K562 (cell line): ENCODE measurements around the gene NR1H3.

Source experiments
- FOXK2 ChIP-seq, 2 experiments: fragments of 450-650 bp; IDR thresholded peaks in 1 of 2; conservative IDR thresholded peaks in 1 of 2; 2 replicates each; pipeline ENCODE4 v1.6.1; 2016; ENCODE audit warnings: low read depth in 2 of 2, mild to moderate bottlenecking in 1 of 2
- GATA2 ChIP-seq: sonication (generic); formaldehyde crosslinking; IDR thresholded peaks from 2 replicates; pipeline ENCODE4 v1.4.0; 2020; ENCODE audit warnings: mild to moderate bottlenecking, missing genetic modification reagents
- HDAC6 ChIP-seq: IDR thresholded peaks from 2 replicates; pipeline ENCODE4 v1.6.1; 2012; ENCODE audit warnings: low read depth, mild to moderate bottlenecking, control low read depth, inconsistent platforms, low read length, moderate library complexity
- MAX ChIP-seq: sonication (generic); formaldehyde crosslinking; IDR thresholded peaks from 2 replicates; pipeline ENCODE4 v1.9.0; 2022; ENCODE audit warnings: mild to moderate bottlenecking, missing genetic modification reagents
- NR2F6 ChIP-seq: fragments of 450-650 bp; formaldehyde crosslinking; IDR thresholded peaks from 2 replicates; pipeline ENCODE4 v1.4.0; 2020; ENCODE audit warnings: mild to moderate bottlenecking
- POLR2AphosphoS5 ChIP-seq: IDR thresholded peaks from 2 replicates; pipeline ENCODE4 v1.6.1; 2011; ENCODE audit warnings: mild to moderate bottlenecking, low read depth, low read length, moderate library complexity; ENCODE audit not compliant: control insufficient read depth, insufficient read depth
- ZNF146 ChIP-seq: IDR thresholded peaks from one replicate; pipeline ENCODE4 v1.6.1; 2018; ENCODE audit warnings: missing compliant biosample characterization; ENCODE audit not compliant: unreplicated experiment
- ZNF431 ChIP-seq: sonication (generic); formaldehyde crosslinking; IDR thresholded peaks from 2 replicates; pipeline ENCODE4 v1.8.0; 2022; ENCODE audit warnings: mild to moderate bottlenecking, missing genetic modification reagents
- ZNF449 ChIP-seq: fragments of 250-450 bp; sonication (Bioruptor Pico); IDR thresholded peaks from 2 replicates; pipeline ENCODE4 v1.8.0; 2022; ENCODE audit warnings: moderate library complexity, mild to moderate bottlenecking, inconsistent platforms
- ZSCAN29 ChIP-seq: fragments of 450-650 bp; IDR thresholded peaks from 2 replicates; pipeline ENCODE4 v1.6.1; 2017
- TF ChIP-seq, protein P1 (sequence below), 3 experiments: IDR thresholded peaks in 2 of 3; conservative IDR thresholded peaks in 1 of 3; 2 replicates each; pipeline ENCODE4 v1.5.1; 2011 to 2012; ENCODE audit warnings: low read length in 3 of 3, mild to moderate bottlenecking in 3 of 3, control low read depth in 2 of 3, improper control_type of control experiment in 1 of 3, inconsistent platforms in 1 of 3, low read depth in 1 of 3, mixed read lengths in 1 of 3, moderate library complexity in 1 of 3; ENCODE audit not compliant: insufficient read depth in 2 of 3
- TF ChIP-seq, protein P2 (sequence below): fragments of 250-450 bp; sonication (Bioruptor Pico); IDR thresholded peaks from 2 replicates; pipeline ENCODE4 v1.8.0; 2021; ENCODE audit warnings: moderate library complexity, mild to moderate bottlenecking, inconsistent platforms

DNA sequence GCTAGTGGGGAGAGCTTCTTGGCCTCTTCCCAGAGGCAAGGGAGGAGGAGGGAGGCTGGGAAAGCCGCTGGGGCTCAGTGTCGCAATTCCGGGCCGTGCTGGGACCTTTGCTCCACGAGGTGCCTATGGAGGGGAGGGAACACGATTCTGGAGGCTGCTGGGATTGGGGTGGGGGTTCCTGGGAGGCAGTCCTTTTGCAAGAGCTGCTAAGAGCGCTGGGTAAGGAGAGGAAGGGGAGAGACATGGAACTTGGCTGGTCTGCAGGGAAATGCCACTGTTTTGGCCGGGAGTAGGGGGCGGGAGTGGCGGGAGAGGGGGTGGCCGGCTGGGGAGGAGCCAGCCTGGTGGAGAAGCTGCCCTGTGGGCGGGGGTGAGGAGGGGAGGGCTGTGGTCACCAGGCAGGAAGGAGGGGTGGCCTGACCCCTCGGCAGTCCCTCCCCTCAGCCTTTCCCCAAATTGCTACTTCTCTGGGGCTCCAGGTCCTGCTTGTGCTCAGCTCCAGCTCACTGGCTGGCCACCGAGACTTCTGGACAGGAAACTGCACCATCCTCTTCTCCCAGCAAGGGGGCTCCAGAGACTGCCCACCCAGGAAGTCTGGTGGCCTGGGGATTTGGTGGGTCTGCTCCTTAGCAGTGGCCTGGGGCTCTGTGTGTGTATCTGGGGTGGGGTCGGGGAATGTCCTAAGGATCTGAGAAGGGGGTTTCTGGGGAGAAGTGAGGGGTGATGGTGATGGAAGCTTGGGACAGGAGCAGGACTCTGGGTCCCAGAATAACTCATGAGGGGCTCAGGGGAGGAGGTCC is at the start of gene NR1H3:
- TF ChIP-seq, protein P1, sequence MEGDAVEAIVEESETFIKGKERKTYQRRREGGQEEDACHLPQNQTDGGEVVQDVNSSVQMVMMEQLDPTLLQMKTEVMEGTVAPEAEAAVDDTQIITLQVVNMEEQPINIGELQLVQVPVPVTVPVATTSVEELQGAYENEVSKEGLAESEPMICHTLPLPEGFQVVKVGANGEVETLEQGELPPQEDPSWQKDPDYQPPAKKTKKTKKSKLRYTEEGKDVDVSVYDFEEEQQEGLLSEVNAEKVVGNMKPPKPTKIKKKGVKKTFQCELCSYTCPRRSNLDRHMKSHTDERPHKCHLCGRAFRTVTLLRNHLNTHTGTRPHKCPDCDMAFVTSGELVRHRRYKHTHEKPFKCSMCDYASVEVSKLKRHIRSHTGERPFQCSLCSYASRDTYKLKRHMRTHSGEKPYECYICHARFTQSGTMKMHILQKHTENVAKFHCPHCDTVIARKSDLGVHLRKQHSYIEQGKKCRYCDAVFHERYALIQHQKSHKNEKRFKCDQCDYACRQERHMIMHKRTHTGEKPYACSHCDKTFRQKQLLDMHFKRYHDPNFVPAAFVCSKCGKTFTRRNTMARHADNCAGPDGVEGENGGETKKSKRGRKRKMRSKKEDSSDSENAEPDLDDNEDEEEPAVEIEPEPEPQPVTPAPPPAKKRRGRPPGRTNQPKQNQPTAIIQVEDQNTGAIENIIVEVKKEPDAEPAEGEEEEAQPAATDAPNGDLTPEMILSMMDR (IDR thresholded peaks at IDR 0.05 in 2 of 3, conservative IDR thresholded peaks at IDR 0.05 in 1 of 3; ENCODE audit: insufficient read depth in 2 of 3, low read depth in 1 of 3, low read length in 3 of 3): peak; percentile 76 to 83 (median 83)
- no peak for TF ChIP-seq ZSCAN29
- no peak for TF ChIP-seq FOXK2 (conservative IDR thresholded peaks at IDR 0.05 in 1 of 2, IDR thresholded peaks at IDR 0.05 in 1 of 2; ENCODE audit: low read depth in 2 of 2)
- TF ChIP-seq ZNF146 (CRISPR knock-in tag): no peak
- TF ChIP-seq POLR2AphosphoS5: no peak
- TF ChIP-seq HDAC6: no peak
- TF ChIP-seq ZNF431 (CRISPR knock-in tag): no peak
- TF ChIP-seq NR2F6 (CRISPR knock-in tag): no peak
- TF ChIP-seq GATA2 (CRISPR knock-in tag): no peak
- TF ChIP-seq, protein P2, sequence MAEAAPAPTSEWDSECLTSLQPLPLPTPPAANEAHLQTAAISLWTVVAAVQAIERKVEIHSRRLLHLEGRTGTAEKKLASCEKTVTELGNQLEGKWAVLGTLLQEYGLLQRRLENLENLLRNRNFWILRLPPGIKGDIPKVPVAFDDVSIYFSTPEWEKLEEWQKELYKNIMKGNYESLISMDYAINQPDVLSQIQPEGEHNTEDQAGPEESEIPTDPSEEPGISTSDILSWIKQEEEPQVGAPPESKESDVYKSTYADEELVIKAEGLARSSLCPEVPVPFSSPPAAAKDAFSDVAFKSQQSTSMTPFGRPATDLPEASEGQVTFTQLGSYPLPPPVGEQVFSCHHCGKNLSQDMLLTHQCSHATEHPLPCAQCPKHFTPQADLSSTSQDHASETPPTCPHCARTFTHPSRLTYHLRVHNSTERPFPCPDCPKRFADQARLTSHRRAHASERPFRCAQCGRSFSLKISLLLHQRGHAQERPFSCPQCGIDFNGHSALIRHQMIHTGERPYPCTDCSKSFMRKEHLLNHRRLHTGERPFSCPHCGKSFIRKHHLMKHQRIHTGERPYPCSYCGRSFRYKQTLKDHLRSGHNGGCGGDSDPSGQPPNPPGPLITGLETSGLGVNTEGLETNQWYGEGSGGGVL (CRISPR knock-in tag): no peak
- 0 out of 2 replicates have a peak, but pooled peaks have one; percentile 51 for TF ChIP-seq MAX (CRISPR knock-in tag)
- TF ChIP-seq ZNF449: no peak
